MM.1S (cell line): ENCODE measurements around the gene CYYR1.

ENCODE experiments used
- EZH2 ChIP-seq: fragments of 300-600 bp; sonication (generic); optimal IDR thresholded peaks from 2 replicates; pipeline ENCODE3; 2017; ENCODE audit warnings: low read depth, mild to moderate bottlenecking, antibody characterized with exemption, low read length, mixed read lengths
- TF ChIP-seq, protein P1 (sequence below): fragments of 300-600 bp; sonication (generic); IDR thresholded peaks from 2 replicates; pipeline ENCODE4 v1.5.1; 2016; ENCODE audit warnings: antibody characterized with exemption, low read length, mixed read lengths

GRCh38 chr21:26614251-26614650 lies 41.2 kb upstream of the CYYR1 start:
- TF ChIP-seq, protein P1, sequence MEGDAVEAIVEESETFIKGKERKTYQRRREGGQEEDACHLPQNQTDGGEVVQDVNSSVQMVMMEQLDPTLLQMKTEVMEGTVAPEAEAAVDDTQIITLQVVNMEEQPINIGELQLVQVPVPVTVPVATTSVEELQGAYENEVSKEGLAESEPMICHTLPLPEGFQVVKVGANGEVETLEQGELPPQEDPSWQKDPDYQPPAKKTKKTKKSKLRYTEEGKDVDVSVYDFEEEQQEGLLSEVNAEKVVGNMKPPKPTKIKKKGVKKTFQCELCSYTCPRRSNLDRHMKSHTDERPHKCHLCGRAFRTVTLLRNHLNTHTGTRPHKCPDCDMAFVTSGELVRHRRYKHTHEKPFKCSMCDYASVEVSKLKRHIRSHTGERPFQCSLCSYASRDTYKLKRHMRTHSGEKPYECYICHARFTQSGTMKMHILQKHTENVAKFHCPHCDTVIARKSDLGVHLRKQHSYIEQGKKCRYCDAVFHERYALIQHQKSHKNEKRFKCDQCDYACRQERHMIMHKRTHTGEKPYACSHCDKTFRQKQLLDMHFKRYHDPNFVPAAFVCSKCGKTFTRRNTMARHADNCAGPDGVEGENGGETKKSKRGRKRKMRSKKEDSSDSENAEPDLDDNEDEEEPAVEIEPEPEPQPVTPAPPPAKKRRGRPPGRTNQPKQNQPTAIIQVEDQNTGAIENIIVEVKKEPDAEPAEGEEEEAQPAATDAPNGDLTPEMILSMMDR, result no peak
- TF ChIP-seq EZH2, result no peak
